Measurements from ENCODE around the gene ULBP2.

ULBP2 gene

DNA sequence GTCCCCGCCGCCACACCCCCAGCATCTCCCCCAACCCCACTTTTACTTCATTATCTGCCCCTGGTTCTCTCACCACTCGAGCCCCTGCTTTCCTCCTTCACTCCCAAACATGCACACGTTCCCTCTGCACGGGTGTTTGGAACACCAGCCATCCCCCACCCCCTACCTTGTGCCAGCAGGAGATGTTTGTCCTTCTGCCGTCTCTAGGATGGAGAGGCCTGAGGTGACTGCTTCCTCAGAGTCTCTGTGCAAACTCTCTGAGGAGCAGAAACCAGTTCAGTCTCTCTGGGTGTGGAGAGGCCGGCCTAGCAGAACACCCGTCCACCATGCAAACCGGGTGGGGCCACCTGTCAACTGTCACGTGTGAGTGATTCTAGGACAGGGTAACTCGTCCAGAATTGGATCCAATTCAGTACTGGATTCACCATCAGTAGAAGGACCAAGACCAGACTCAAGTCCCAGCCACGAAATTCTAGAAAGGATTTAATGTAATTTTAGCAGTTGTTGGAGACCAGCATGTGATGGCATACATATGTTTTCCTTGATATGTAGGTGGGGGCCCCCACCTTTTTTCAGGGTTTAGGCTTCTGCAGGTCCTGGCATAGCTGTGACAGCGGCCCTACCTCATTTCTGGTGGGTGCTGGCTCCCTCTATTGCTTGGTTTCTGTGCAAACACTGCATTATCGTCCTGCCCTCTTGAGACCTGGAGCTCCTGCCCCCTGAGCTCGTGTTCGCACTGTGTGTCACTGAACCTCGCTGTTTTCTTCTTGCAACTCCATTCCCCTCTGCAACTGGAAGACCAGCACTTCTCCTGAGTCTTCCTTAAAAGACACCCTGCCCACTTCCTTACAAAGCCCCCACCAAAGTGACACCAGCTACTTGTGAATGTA, 43.7 kb upstream of the ULBP2 start, which contains the start of gene RAET1E:
Gene RAET1E (minus strand): TSS at position 259 of the 890 bp plus-strand sequence. CDS start 7,212 bp downstream, outside the sequence.
- TF ChIP-seq, protein P1, sequence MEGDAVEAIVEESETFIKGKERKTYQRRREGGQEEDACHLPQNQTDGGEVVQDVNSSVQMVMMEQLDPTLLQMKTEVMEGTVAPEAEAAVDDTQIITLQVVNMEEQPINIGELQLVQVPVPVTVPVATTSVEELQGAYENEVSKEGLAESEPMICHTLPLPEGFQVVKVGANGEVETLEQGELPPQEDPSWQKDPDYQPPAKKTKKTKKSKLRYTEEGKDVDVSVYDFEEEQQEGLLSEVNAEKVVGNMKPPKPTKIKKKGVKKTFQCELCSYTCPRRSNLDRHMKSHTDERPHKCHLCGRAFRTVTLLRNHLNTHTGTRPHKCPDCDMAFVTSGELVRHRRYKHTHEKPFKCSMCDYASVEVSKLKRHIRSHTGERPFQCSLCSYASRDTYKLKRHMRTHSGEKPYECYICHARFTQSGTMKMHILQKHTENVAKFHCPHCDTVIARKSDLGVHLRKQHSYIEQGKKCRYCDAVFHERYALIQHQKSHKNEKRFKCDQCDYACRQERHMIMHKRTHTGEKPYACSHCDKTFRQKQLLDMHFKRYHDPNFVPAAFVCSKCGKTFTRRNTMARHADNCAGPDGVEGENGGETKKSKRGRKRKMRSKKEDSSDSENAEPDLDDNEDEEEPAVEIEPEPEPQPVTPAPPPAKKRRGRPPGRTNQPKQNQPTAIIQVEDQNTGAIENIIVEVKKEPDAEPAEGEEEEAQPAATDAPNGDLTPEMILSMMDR (IDR thresholded peaks at IDR 0.05; ENCODE audit: control insufficient read depth, insufficient read depth, low read depth, low read length, missing control alignments): no peak

DNA sequence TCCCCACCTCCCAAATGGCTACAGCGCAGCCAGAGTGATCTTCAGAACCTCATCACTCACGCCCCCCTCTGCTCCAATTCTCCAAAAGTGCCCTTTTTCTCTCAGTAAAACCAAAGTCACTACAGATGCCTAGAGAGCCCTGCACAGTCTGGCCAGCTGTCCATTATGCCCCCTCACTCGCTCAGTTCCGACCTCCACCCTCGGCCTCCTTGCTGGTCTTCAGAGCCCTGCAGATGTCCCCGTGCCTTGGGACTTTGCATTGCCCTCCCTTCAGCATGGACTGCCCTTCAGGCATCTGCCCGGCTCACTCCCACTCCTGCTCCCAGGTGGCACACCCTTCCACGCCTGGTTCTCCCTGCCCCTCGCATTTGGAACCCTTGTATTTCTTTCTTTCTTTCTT, 42.8 kb upstream of the ULBP2 start:
- DNase-seq (ENCODE audit: low read depth): no peak
- TF ChIP-seq, protein P1 (IDR thresholded peaks at IDR 0.05; ENCODE audit: control insufficient read depth, insufficient read depth, low read depth, low read length, missing control alignments): no peak

More for the DNA sequence above, 43.7 kb upstream of the ULBP2 start, which contains the start of gene RAET1E:
- no peak for DNase-seq (ENCODE audit: low read depth)
- H3K4me3 ChIP-seq (ENCODE audit: control insufficient read depth, low read depth, low read length): peak within 1 kb of the TSS; percentile 43

DNA sequence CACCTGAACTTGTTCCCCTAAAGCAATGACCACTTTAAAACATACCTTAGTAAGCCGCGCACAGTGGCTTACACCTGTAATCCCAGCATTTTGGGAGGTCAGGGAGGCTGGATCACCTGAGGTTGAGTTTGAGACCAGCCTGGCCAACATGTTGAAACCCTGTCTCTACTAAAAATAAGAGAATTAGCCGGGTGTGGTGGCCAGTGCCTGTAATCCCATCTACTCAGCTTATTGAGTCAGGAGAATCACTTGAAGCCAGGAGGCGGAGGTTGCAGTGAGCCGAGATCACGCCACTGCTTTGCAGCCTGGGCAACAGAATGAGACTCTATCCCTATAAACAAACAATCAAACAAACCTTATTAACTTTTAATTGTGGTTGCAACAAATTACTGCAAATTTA, 42.3 kb upstream of the ULBP2 start:
- H3K4me3 ChIP-seq (ENCODE audit: control insufficient read depth, low read depth, low read length): no peak overlapping the region
- DNase-seq (ENCODE audit: low read depth): no peak
- TF ChIP-seq, protein P1 (IDR thresholded peaks at IDR 0.05; ENCODE audit: control insufficient read depth, insufficient read depth, low read depth, low read length, missing control alignments): no peak

More for the DNA sequence above, 42.8 kb upstream of the ULBP2 start:
- H3K4me3 ChIP-seq (ENCODE audit: control insufficient read depth, low read depth, low read length): no peak overlapping the region

DNA sequence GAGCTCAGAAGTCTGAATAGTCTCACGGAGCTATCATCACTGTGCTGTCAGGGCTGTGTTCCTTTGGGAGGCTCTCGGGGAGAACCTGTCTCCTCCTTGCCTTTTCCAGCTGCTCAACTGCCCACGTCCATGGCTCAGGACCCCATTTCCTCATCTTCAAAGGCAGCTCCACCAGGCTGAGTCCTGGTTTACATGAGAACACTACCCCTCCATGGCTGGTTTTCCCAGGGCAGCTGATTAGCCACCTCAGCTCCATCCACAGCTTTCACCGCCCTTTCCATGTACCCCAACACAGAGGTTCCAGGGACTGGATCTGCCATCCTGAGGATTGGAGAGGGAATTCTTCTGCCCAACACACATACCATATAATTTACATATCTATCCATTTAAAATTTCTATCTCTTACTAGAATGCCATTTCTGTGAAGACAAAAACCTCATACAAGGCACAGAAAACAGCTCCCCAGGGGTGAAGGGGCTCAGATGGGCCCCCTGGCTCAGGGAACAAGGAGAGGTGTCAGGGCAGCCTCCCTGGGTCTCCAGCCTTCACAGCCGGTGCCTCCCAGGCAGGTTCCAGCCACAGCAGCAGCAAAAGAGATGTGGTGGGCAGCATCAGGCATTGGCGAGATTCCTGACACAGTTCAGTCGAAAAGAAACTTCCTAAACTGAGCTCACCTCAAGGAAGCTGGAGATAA, 41.7 kb upstream of the ULBP2 start:
- TF ChIP-seq, protein P1 (IDR thresholded peaks at IDR 0.05; ENCODE audit: control insufficient read depth, insufficient read depth, low read depth, low read length, missing control alignments): no peak
- no peak for DNase-seq (ENCODE audit: low read depth)
- no peak overlapping the region for H3K4me3 ChIP-seq (ENCODE audit: control insufficient read depth, low read depth, low read length)

DNA sequence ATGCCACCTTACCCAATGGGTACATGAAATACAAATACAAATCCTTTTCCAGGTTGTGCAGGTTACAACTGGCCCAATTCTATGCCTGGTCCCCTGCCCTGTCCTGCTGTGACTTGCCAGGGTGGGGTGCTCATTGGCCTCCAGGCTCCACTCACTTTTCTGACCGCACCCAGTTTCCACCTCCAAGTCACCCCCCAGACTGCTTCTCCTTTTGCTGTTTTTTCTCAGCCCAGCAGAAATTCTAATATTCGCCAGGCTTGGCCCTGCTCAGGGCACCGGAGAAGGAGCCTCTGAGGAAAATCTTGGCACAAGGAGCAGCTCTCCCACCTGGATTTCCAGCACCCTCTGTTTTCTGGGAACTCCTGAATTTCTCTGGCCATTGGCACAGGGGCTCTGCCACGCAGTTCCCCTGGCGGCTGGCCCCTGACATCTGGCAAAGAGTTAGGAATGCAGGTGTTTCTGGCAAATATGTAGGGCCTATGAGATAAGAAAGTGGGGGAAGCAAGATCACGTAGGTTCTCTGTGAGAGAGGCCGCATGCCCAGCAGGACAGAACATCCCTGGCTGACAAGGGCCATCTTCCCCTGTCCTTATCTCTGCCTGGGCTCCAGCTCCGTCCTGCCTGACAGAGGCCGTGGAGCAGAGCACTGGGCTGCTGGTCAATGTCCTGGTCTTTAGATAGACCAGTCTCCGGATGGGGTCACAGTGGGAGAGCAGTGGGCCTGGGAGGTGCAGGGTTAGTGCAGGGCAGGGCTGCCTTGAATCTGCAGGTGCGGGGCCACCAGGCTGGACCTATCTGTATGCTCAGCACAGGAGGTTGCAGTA, 41.0 kb upstream of the ULBP2 start:
- TF ChIP-seq, protein P1 (IDR thresholded peaks at IDR 0.05; ENCODE audit: control insufficient read depth, insufficient read depth, low read depth, low read length, missing control alignments): no peak
- no peak overlapping the region for H3K4me3 ChIP-seq (ENCODE audit: control insufficient read depth, low read depth, low read length)
- no peak for DNase-seq (ENCODE audit: low read depth)
